Stimulated activated CD4-positive, alpha-beta T cell treated with anti-CD3 and anti-CD28 coated beads, Interleukin-15, amount 100 ng/mL, for 1 hour (primary cell): ENCODE results near the gene SETBP1.

ENCODE experiments used
- DNase-seq, 2 donors: peaks; one replicate each; pipeline ENCODE4 v3.0.0-alpha.2; 2020; ENCODE audit warnings: low read depth in 1 of 2, low spot score in 1 of 2

Gene SETBP1

DNA sequence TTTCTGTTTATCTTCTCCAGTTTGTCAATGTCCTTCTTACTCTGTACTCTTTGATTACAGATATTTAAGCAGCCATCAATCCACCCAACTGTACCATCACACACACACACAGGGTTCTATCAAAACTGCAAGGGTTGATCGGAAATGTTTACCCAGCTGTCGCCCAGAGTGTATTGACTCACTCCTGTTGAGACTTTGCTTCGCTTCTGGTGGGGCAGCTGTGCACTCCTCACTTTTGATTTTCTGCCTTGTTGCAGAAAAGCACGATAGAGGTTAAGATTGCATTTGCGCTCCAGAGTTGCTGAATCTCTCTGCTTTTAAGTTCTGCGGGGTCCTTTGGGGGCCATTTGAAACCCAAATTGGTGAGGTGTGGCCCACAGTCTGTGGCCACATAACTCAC is 216.2 kb downstream of the SETBP1 start:
- no peak for DNase-seq

DNA sequence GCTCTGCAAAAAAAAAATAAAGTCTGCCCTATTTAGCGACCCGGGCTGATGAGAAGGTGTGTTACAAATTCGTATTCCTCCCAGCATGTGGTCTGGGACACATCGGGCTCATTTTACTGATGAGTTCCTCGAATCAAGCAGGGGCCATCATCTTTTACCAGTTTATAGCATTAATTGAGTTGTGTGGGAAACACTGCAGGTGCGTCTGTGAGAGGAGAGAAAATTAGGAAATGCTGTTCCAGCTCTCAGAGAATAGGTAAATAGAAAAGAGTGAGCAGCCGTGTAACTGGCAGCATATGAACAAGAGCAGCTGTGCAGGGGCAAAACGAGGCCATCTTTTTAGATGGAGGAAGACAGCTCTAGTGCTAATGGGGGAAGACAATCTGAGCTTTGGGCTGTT is 216.7 kb downstream of the SETBP1 start:
- no peak for DNase-seq

DNA sequence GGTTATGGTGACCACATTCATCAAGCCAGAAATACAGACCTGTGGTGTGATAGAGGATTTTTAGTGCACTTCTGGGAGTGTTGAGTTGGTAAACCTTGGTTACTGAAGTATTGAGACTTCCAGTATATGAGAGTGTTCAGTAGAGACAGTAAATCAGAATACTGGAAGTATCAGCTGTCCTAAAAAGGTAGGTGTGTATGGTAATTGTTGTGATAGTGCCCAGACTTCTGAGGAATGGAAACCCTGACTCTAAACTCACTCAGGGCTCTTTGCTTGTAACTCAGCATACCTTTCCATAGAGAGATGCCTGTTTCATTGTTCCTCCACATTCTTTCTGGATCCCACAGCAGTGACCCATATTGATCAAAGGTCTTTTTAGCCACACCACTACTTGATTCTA is 217.1 kb downstream of the SETBP1 start:
- DNase-seq = no peak

DNA sequence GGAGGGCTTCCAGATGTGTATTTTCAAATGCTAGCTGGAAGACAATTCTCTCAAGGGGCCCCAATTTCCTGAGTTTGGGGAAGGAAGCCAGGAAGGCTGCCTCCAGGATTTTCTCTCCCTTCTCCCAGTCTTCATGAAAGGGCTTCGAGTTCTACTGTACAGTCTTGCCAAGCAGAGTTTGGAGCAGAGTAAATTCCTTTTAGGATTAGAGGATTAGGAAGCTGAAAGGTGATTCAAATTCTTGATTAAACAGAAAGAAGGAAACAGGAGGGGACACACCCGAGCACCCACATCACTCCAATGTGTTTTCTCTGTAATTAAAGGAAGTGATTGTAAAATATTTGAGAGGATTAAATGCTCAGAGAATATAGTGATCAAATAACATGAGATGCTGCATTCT is 217.8 kb downstream of the SETBP1 start:
- no peak for DNase-seq

DNA sequence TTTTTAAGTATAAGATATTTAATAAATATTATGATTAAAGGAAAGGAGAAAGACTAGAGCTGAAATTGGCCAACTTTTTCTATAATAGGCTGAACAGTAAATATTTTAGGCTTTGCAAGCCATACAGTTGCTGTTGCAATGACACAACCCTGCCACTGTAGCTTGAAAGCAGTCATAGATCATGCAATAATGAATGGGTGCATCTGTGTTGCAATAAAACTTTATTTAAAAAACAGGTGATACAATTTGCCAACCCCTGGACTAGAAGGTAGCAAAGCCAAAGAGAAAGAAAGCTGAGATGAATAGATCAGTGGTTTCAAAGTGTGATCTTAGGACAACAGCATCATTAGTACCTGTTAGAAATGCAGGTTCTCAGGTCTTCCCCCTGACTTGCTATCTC is 219.1 kb downstream of the SETBP1 start:
- DNase-seq = no peak

DNA sequence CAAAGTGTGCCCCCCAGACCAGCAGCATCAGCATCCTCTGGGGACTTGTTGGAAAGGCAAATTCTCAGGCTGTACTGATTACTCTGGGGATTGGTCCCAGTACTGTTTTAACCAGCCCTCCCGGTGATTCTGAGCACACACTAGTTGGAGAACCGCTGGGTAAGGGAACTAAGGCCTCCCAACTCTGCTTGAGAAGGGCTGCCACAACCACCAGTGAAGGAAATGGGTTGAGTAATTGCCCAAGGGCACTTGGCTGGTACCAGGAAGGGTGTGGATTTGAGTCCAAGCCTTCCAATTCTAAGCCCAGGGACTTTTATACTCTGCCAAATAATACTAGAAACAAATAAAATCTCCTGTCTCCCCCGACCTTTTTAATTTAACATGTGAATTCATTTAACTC is 219.9 kb downstream of the SETBP1 start:
- DNase-seq = no peak

DNA sequence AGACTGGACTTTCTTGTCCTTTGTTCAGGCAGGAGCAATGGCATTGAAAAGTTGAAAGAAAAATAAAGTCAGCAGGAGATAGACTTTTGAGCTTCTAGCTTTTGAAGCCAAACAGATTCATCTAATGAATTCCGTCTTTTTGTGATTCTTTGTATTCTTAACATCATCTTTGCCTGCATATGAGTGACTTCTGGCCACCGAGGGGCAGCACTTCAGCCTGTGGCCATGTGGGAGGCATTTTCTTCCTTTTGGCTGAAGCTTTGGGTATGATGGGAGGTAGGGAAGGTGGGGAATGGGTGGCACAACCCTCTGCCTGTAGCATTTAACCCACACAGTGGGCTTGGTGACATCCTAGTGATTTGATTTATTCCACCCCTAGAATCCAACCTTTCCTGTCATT is 220.6 kb downstream of the SETBP1 start:
- no peak for DNase-seq

DNA sequence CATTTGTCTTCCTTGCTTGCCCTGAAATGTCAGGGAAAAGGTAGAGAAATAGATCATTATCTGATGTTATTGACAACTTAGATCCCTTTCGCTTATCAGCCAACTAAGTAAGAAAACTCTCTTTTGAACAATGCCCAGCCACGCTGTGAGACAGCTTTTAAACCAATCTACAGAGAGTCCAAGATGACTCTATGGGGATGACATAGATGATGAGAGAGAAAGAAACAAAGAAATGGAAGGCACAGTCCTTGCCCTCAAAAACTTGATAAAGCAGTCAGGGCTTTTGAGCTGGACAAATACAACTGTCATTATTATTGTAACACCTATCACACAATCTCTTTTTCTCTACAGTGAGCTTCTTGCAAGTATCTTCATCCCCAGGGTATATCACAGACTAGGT is 222.6 kb downstream of the SETBP1 start:
- DNase-seq = no peak

DNA sequence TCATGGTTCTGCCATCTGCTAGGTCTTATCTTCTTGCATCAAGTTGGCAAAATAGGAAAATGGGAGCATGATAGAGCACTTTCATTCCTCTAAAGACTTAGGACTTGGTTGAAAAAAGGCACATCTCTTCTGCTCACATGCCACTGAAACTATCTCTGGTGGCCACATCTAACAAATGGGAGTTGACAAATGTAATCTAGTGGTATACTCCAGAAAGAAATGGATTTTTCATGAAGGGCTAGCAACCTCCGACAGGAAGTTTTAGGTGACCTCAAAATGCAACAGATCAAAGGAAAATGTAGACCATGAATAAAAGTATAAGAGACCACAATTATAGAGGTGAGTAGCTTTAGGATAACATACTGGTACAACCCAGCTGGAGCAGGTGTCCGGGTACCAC is 224.1 kb downstream of the SETBP1 start:
- no peak for DNase-seq

DNA sequence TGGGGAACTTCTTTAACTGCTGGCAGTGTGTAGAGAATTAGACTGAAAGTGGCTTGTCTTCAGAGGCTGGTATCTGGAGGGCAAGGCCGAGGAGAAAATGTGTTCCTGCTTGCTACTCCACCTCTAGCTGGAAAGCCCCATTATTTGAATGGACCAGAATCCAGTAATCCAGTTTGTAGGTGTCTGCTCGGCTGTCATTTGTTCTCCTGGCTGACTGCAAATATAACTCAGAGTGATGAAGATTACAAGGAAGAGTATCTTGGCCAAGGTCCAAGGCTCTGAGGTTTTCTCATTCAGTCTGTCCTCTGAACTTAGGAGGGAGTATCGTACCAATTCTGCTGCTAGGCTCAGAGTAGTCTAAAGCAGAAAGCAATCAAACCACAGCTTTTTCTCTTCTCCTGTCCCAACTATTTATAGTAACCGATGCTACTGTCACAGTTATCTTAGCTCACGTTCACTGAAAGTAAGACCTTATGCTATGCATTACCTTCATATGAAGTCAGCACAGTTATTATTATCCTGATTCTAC is 228.6 kb downstream of the SETBP1 start:
- DNase-seq = no peak

DNA sequence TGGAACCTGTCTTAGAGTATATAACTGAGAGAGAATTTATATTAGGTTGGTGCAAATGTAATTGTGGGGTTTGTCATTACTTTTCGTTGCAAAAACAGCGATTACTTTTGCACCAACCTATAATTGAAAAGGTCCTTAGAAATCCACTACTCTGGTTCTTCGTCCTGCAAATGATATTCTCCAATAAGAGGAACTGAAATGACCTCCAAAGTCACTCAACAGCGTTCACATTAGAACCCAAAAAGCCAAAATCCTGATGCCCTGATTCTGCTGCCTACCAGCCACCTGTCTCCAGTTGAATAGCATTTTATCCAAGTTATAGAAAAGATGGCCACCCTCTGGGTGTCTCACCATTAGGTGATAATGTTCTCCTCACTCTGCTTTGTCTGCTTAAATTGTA is 230.6 kb downstream of the SETBP1 start:
- no peak for DNase-seq

DNA sequence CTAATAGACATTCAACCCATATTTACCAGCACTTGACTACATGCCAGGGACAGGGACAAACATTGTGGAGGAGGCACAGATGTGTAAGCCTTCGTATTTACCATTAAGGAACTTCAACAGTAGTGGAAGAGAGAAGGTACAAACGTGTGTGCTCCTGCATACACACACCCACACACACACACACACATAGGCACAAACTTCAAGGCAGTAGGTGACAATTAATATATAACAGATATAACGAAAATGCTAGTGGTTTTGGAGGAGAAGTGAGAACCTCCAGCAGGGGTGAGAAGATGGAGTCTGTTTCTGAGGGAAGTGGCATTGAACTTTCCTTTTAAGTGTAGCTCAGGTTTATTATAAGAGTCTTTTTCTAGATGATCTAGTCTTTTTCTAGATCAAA is 231.1 kb downstream of the SETBP1 start:
- DNase-seq = no peak

DNA sequence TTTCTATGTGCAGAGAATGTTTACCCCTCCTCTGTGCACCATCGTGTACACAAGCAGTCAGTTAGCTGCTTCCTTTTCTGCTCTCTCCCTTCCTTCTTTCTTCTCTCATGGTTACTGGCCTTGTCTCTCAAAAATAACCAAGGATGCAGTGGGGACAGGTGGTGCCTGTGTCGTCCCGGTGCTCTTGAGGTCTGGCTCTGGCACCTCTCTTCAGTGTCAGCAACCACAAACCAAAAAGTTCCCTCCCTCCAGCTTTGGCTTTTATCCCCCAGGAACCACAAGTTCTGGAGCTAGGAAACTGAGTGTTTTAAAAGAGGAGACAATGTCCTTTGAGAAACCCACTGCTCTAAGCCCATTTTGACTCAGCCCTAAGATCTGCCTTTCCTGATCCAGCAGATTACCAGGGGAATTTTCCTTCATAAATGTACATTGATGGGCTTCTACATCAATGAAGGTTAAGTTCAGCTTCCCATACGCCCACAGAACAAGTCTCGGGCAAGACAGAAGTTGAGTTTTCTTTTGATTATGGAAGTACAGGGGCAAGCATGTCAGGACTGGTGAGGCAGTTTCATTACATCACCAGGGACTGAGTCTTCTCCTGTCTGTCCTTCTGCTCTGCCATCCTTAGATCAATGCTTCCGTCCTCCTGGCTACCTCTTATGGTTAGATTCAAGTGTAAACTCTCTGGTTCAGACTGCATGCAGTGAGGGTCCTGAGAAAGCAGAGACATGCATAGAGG is 232.2 kb downstream of the SETBP1 start:
- DNase-seq = no peak

DNA sequence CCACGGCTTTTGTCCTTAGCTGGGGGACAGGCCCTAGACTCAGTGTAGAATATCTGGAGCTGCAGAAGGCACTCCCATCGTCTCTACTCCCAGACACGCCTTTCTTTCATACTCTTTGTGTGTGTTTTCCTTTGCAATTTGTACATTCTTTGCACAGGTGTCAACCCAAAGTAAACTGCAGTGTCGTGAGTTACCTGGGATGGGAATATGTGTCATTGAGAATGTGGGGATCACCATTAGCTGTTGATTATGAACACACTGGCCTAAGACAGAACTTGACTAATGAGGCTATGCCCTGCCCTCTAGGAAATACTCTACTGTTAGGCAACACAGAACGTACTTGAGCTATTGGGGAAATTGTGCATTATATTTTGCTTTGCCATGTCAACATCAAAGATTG is 233.3 kb downstream of the SETBP1 start:
- DNase-seq = no peak

DNA sequence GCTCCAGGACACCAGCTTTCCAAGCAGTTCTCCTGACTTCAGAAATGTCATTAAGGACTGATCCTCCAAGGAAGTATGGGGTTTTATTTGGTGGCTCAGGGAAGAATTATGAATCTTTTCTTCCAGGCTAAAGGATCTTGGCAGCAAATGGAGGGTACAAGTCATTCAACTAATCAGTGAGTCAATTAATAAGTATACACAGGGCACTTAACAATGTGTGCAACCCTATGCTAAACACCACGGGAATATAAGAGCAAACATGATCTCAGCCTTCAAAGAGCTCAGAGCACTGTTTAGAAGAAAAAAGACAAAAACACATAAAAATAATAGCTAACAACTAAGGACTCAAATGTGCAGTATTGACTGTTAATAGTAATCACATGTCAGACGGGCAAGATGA is 234.5 kb downstream of the SETBP1 start:
- no peak for DNase-seq

DNA sequence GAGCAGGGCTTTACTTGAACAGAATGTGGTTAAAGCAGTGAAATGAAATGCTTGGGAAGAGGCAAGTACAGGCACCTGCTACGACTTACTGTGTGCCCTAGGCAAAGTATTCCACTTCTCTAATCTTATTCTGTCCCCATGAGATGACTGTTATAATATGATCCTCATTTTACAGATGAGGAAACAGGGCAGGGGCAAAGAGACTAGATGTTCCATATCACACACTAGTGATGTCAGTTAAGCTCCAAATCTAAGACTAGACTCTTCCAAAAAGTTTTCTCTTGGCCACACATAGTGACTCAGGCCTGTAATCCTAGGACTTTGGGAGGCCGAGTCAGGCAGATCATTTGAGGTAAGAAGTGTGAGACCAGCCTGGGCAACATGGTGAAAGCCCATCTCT is 235.0 kb downstream of the SETBP1 start:
- DNase-seq = no peak

DNA sequence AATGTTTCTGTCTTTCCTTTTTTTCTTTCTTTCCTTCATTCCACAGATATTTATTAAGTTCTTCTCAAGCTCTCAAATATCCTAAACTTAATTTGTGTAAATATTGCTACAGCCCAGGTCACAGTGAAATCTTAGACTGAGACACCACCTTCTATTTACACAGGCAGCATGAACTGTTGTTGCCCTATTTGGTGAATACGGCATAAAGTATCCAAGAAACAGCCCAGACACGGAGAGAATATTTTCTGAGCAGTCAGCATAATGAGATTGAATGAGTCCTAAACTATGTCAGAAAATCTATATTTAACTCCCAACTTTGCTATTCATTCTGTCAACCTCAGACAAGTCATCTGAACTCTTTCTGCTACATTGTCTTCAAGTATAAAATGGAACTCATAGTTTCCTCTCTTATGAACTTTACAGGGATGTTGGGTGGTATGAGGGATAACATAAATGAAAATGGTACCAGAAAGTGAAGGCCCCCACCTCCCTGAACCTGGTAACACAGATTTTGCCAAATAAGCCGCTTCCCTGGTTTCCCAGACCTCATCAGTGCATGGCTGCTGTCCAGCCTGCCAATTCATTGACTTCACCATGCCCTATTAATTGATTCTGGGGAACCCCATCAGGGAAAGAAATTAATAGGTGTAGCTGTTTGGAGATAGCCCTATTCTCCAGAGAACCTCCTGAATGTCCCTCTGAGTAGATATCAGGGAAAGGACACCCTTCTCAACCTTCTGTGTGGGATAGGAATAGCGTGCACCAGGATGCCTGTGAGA is 235.9 kb downstream of the SETBP1 start:
- no peak for DNase-seq

DNA sequence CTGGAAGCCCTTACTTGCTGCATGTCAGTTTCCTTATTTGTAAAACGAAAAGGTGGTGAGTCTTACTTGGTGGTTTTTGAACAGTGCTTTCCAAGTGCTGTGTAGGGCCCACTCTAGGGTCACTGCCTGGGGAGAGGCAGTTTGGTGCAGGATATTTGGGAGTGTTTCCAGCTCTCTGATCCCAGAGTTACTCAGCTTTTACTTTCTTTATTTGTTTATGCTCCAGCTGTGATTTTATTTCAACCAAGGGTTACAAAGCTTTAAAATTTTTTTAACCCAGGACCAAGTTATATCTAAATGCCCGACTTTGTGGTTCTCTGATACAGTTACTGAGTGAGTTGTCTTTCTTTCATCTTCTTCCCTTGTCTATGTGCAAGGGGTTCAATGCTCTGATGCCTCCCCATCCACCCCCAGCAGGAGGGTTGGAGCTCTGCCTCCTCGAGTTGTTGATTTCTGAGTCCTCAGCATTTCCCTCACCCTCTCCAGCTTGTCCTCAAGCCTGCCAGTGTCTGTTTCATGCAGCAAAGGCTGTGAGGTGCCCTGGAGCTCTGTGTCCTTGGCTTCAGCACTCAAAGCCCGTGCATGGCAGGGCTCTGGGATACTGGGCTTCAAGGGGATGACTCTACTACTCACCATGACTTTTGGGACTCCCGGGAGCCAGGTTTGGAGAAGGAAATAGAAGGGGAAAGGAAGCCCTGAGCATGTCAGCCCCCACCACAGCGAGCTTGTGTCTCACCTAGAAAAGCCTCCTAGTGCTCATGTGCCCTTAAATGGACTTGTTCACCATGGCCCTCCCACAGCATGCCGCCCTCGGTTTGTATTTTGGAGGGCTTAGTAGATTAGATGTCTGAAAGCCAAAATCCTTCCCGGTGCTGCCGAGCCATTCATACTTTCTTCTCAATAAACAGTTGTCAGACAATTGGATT is 236.8 kb downstream of the SETBP1 start:
- no peak for DNase-seq

DNA sequence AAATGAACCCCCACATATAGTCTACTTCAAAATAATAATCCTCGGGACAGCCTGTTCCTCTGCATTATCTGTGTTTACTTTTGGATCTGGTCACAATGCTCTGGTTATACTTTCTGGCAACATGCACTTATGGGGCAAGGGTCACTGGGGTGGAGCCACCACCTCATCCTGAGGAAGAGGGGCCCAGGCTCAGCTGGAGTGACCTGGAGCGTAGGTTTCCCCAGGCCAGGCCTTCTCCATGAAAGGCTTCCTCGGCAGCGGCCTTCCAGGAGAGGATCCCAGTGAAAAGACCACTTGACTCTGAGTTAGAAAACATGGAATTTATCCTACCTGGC is 237.4 kb downstream of the SETBP1 start:
- no peak for DNase-seq

DNA sequence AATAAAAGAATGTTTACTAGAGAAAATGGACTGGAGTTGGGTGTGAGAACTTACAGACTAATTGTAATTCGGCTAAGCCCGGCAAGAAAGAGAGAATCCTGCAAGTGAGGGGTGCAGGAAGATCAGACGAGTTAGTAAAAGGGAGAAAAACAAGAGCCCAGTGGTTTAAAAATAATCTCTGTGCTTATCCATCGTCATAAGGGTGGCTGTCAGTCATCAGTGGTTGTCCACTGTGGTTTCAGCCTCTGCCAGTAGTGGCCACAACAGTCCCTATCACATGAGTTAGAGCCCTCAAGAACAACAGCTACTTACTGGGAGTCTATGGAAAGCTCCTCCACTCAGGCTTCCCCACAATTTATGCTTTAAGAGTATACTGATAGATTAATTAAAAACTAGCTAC is 239.8 kb downstream of the SETBP1 start:
- DNase-seq = no peak

DNA sequence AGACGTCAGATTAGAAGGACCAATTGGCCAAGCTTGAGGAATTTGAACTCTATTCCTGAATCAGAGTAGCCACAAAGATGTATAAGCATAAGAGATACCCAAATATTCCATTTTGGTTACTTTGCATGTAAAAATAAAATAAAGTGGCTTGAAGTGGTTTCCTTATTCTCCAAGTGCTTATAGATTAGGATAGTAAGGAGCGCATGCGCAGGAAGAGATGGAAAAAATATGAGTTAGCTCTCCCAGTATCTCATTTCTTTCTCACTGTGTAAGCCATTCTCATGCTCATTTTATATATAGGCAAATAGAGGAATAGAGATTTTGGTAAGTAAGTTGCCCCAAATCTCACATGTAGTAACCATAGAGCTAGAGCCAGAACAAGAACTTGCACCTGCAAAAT is 241.3 kb downstream of the SETBP1 start:
- DNase-seq = no peak

DNA sequence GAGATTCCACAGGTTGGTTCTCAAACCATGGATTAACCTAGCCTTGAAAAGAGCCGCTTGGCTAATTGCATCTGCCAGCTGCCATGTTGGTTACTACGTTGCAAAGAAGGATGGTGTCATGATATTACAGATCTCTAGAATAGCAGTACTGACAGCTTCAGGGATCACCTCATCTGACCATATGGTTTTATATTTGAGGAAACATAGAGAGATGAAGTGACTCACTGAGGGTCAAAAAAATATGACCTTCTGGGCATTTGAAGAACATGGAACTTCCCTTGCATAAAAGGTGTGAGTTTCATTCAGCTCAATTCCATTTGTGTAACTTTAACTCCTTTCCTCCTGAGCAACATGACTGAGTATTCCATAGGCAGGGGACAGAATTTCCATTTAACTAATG is 242.3 kb downstream of the SETBP1 start:
- DNase-seq = no peak
